K562 (cell line): ENCODE data around the gene ZG16B. TPM values are rescaled to one million over a fixed set of nuclear protein-coding genes. Genes with fewer than 3 reads are reported as not detected.

Source experiments
- ATF7 ChIP-seq: fragments of 450-650 bp; IDR thresholded peaks from 2 replicates; pipeline ENCODE4 v1.7.1; 2014; ENCODE audit warnings: mild to moderate bottlenecking, moderate library complexity
- CC2D1A ChIP-seq: fragments of 450-650 bp; IDR thresholded peaks from 2 replicates; pipeline ENCODE4 v1.6.1; 2017; ENCODE audit warnings: mild to moderate bottlenecking
- CTBP1 ChIP-seq: fragments of 450-650 bp; IDR thresholded peaks from 2 replicates; pipeline ENCODE4 v1.6.1; 2016; ENCODE audit warnings: borderline replicate concordance
- CXXC5 ChIP-seq: fragments of 250-450 bp; sonication (Bioruptor Pico); IDR thresholded peaks from 2 replicates; pipeline ENCODE4 v1.8.0; 2022; ENCODE audit warnings: inconsistent platforms, mild to moderate bottlenecking, moderate library complexity
- DPF2 ChIP-seq: fragments of 450-650 bp; IDR thresholded peaks from 2 replicates; pipeline ENCODE4 v1.6.1; 2016
- EP300 ChIP-seq: IDR thresholded peaks from 2 replicates; pipeline ENCODE4 v1.6.1; 2012; ENCODE audit warnings: low read length, improper control_type of control experiment
- EWSR1 ChIP-seq: fragments of 450-650 bp; IDR thresholded peaks from 2 replicates; pipeline ENCODE4 v1.6.1; 2018; ENCODE audit warnings: borderline replicate concordance, mild to moderate bottlenecking, low read depth, moderate library complexity; ENCODE audit not compliant: partially characterized antibody
- JUND ChIP-seq, 2 experiments: IDR thresholded peaks; 2 replicates in 1 of 2; 3 replicates in 1 of 2; pipeline ENCODE4 v1.6.1; 2011; ENCODE audit warnings: borderline replicate concordance in 2 of 2, low read depth in 2 of 2, low read length in 2 of 2, improper control_type of control experiment in 1 of 2, missing biosample characterization in 1 of 2, missing genetic modification characterization in 1 of 2, missing genetic modification reagents in 1 of 2
- NUFIP1 ChIP-seq: fragments of 450-650 bp; IDR thresholded peaks from 2 replicates; pipeline ENCODE4 v1.6.1; 2018; ENCODE audit not compliant: partially characterized antibody
- OTX1 ChIP-seq: fragments of 450-650 bp; formaldehyde crosslinking; IDR thresholded peaks from 2 replicates; pipeline ENCODE4 v1.4.0; 2022; ENCODE audit warnings: mild to moderate bottlenecking
- PML ChIP-seq: IDR thresholded peaks from 2 replicates; pipeline ENCODE4 v1.6.1; 2012; ENCODE audit warnings: low read length, inconsistent platforms
- PPARD ChIP-seq: fragments of 250-450 bp; sonication (Bioruptor Pico); IDR thresholded peaks from 2 replicates; pipeline ENCODE4 v1.8.0; 2022; ENCODE audit warnings: inconsistent platforms, mild to moderate bottlenecking, moderate library complexity
- SOX6 ChIP-seq: fragments of 450-650 bp; IDR thresholded peaks from 2 replicates; pipeline ENCODE4 v1.6.1; 2014; ENCODE audit warnings: mild to moderate bottlenecking
- TAF1 ChIP-seq: IDR thresholded peaks from 2 replicates; pipeline ENCODE4 v1.6.1; 2011; ENCODE audit warnings: mild to moderate bottlenecking, low read length, moderate library complexity; ENCODE audit not compliant: insufficient read depth, control insufficient read depth, severe bottlenecking; ENCODE audit errors: extremely low read depth
- TCF3 ChIP-seq: sonication (generic); formaldehyde crosslinking; IDR thresholded peaks from 2 replicates; pipeline ENCODE4 v1.4.0; 2020; ENCODE audit warnings: mild to moderate bottlenecking, missing genetic modification reagents
- YY1 ChIP-seq, 3 experiments: IDR thresholded peaks; 2 replicates each; pipeline ENCODE4 v1.6.1; 2011; ENCODE audit warnings: low read length in 2 of 3, mild to moderate bottlenecking in 2 of 3, moderate library complexity in 2 of 3, borderline replicate concordance in 1 of 3, control low read depth in 1 of 3, low read depth in 1 of 3; ENCODE audit not compliant: insufficient read depth in 3 of 3, insufficient replicate concordance in 2 of 3, control insufficient read depth in 1 of 3, insufficient read length in 1 of 3; ENCODE audit errors: extremely low read depth in 1 of 3
- ZFPM2 ChIP-seq: fragments of 250-450 bp; sonication (Bioruptor Pico); IDR thresholded peaks from 2 replicates; pipeline ENCODE4 v1.5.1; 2022; ENCODE audit warnings: mild to moderate bottlenecking
- ZKSCAN1 ChIP-seq: fragments of 150-350 bp; IDR thresholded peaks from 2 replicates; pipeline ENCODE4 v1.6.1; 2016; ENCODE audit warnings: low read depth, low read length
- ZNF41 ChIP-seq: fragments of 250-450 bp; sonication (Bioruptor Pico); conservative IDR thresholded peaks from 2 replicates; pipeline ENCODE4 v1.4.0; 2020; ENCODE audit warnings: mild to moderate bottlenecking
- polyA plus RNA-seq, 8 experiments: library from polyadenylated mRNA; depleted of rRNA in 4 of 8; stranded (reverse) in 5 of 8; unstranded in 3 of 8; fragments of >200 nt; fragmentation: Nextera tagmentation in 2 of 8; fragmentation: Illumina TruSeq in 1 of 8; extraction: Ambion mirVana in 2 of 8; extraction: Trizol in 1 of 8; gene quantifications; 2 replicates each; pipeline versions ENCODE4 v1.2.1 to v1.2.3, GENCODE V29; 2011 to 2014; ENCODE audit warnings: inconsistent platforms in 1 of 8, missing spikeins in 1 of 8
- total RNA-seq, 7 experiments: library from RNA; depleted of rRNA in 6 of 7; stranded (reverse); fragments of >200 nt in 6 of 7; fragmentation: Illumina TruSeq in 2 of 7; extraction: Trizol in 2 of 7; gene quantifications; 2 replicates each; pipeline versions ENCODE4 v1.2.1 to v1.2.3, GENCODE V29; 2011 to 2021; ENCODE audit warnings: low replicate concordance in 1 of 7
- TF ChIP-seq, protein P1 (sequence below), 2 experiments: fragments of 450-650 bp; formaldehyde crosslinking in 1 of 2; IDR thresholded peaks; 2 replicates each; pipeline versions ENCODE4 v1.4.0 to v1.6.1; 2014 to 2020; ENCODE audit warnings: mild to moderate bottlenecking in 2 of 2, borderline replicate concordance in 1 of 2, low read depth in 1 of 2

The ZG16B gene
- total and polyA plus RNA-seq, 9 of the 15 experiments (the other 6 are each of a cell fraction or from before 2014, with no cell fraction given) = 0.25 to 0.43 (median 0.34) TPM; not detected in 5

DNA sequence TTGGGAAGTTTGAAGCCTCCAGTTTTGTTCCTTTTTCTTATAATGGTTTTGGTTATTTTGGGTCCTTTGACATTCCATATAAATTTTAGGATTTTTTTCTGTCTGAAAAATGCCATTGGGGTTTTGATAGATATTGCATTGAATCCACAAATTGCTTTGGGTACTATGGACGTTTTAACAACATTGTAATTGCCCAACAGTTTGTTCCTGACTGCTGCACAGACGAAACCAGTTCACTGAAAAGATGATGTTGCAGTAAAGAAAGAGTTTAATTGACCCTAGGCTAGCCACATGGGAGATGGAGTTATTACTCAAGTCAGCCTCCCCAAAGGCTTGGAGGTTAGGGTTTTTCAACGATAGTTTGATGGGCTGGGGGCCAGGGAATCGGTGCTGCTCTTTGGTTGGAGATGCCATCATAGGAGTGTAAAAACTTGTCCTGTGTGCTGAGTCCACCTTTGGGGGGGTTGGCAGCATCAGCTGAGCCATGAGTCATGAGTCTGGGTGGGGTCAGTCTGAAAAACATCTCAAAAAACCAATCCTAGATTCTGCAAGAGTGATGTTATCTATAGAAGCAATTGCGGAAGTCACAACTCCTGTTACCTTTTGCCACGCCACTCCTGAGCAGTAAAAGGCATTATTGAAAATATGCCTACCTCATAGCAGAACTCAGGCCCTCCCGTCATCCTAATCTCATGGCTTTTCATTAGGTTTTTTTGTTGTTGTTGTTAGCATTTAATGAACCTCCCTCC lies 34.5 kb upstream of the ZG16B start (continued):
- TF ChIP-seq, protein P1, sequence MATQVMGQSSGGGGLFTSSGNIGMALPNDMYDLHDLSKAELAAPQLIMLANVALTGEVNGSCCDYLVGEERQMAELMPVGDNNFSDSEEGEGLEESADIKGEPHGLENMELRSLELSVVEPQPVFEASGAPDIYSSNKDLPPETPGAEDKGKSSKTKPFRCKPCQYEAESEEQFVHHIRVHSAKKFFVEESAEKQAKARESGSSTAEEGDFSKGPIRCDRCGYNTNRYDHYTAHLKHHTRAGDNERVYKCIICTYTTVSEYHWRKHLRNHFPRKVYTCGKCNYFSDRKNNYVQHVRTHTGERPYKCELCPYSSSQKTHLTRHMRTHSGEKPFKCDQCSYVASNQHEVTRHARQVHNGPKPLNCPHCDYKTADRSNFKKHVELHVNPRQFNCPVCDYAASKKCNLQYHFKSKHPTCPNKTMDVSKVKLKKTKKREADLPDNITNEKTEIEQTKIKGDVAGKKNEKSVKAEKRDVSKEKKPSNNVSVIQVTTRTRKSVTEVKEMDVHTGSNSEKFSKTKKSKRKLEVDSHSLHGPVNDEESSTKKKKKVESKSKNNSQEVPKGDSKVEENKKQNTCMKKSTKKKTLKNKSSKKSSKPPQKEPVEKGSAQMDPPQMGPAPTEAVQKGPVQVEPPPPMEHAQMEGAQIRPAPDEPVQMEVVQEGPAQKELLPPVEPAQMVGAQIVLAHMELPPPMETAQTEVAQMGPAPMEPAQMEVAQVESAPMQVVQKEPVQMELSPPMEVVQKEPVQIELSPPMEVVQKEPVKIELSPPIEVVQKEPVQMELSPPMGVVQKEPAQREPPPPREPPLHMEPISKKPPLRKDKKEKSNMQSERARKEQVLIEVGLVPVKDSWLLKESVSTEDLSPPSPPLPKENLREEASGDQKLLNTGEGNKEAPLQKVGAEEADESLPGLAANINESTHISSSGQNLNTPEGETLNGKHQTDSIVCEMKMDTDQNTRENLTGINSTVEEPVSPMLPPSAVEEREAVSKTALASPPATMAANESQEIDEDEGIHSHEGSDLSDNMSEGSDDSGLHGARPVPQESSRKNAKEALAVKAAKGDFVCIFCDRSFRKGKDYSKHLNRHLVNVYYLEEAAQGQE (IDR thresholded peaks at IDR 0.05; ENCODE audit: borderline replicate concordance) = no peak; the same call in 1 of the 2 replicates
- TF ChIP-seq, protein P1 (CRISPR knock-in tag; IDR thresholded peaks at IDR 0.05; ENCODE audit: low read depth) = no peak
- TF ChIP-seq CC2D1A (no peak), OTX1 (CRISPR knock-in tag) (no peak), EWSR1 (no peak), ATF7 (peak; percentile 75), JUND (IDR thresholded peaks at IDR 0.05; ENCODE audit: borderline replicate concordance, low read depth, low read length) (peak; percentile 94), JUND (tag; IDR thresholded peaks at IDR 0.05; ENCODE audit: borderline replicate concordance, low read depth, low read length) (peak; percentile 90; the same call in 2 of the 3 replicates), TAF1 (no peak), YY1 (IDR thresholded peaks at IDR 0.05; ENCODE audit: borderline replicate concordance in 1 of 3, control insufficient read depth in 1 of 3, extremely low read depth in 1 of 3, insufficient read depth in 3 of 3, insufficient read length in 1 of 3, insufficient replicate concordance in 2 of 3, low read depth in 1 of 3, low read length in 2 of 3) (no peak), EP300 (peak; percentile 45; the same call in 1 of the 2 replicates), CXXC5 (CRISPR knock-in tag) (0 out of 2 replicates have a peak, but pooled peaks have one; percentile 13), PML (no peak), CTBP1 (peak; percentile 43; the same call in 1 of the 2 replicates), ZFPM2 (CRISPR knock-in tag) (no peak), PPARD (CRISPR knock-in tag) (no peak), TCF3 (CRISPR knock-in tag) (no peak), SOX6 (peak; percentile 62; the same call in 1 of the 2 replicates), ZNF41 (CRISPR knock-in tag) (no peak), NUFIP1 (no peak), DPF2 (peak; percentile 59; the same call in 1 of the 2 replicates), ZKSCAN1 (no peak)
